ENCODE measurements around the gene PTPRN2. TPM values are rescaled to one million over a fixed set of nuclear protein-coding genes. Genes with fewer than 3 reads are reported as not detected.

PTPRN2 gene
- polyA plus RNA-seq, 1 experiment = 0.02 TPM

GRCh38 chr7:158389514-158390425 is 197.9 kb downstream of the PTPRN2 start:
- ChIA-PET POLR2A (no interaction called here), CTCF (no interaction called here)
- no peak overlapping the region for H3K4me3 ChIP-seq (ENCODE audit: low read depth, low read length)
- no peak for DNase-seq (ENCODE audit: low read depth, low spot score)
- no peak for TF ChIP-seq CTCF (IDR thresholded peaks at IDR 0.05; ENCODE audit: low read depth, low read length)
- H3K9me3 ChIP-seq (ENCODE audit: control insufficient read depth, insufficient read depth, low read length) = peaks cover 94% of the 10 kb centered on the region
- H3K27ac ChIP-seq (ENCODE audit: low read depth, low read length) = no peak overlapping the region
- no peaks in the 10 kb centered on the region for H3K27me3 ChIP-seq (ENCODE audit: control insufficient read depth, insufficient read depth, low read length)

GRCh38 chr7:158388928-158389327 is 198.7 kb downstream of the PTPRN2 start:
- no peak for DNase-seq (ENCODE audit: low read depth, low spot score)
- ChIA-PET POLR2A (no interaction called here), CTCF (no interaction called here)
- Histone ChIP-seq H3K27ac (ENCODE audit: low read depth, low read length) (no peak overlapping the region), H3K4me3 (ENCODE audit: low read depth, low read length) (no peak overlapping the region), H3K27me3 (ENCODE audit: control insufficient read depth, insufficient read depth, low read length) (no peaks in the 10 kb centered on the region), H3K9me3 (ENCODE audit: control insufficient read depth, insufficient read depth, low read length) (peaks cover 92% of the 10 kb centered on the region)
- TF ChIP-seq CTCF (IDR thresholded peaks at IDR 0.05; ENCODE audit: low read depth, low read length) = no peak

GRCh38 chr7:158388072-158388471 is 199.6 kb downstream of the PTPRN2 start:
- H3K27me3 ChIP-seq (ENCODE audit: control insufficient read depth, insufficient read depth, low read length) = no peaks in the 10 kb centered on the region
- H3K9me3 ChIP-seq (ENCODE audit: control insufficient read depth, insufficient read depth, low read length) = peaks cover 85% of the 10 kb centered on the region
- TF ChIP-seq CTCF (IDR thresholded peaks at IDR 0.05; ENCODE audit: low read depth, low read length) = no peak
- no peak for DNase-seq (ENCODE audit: low read depth, low spot score)
- CTCF ChIA-PET = no interaction called here
- POLR2A ChIA-PET = no interaction called here
- no peak overlapping the region for H3K4me3 ChIP-seq (ENCODE audit: low read depth, low read length)
- H3K27ac ChIP-seq (ENCODE audit: low read depth, low read length) = no peak overlapping the region

- ChIA-PET POLR2A (no interaction called here), CTCF (no interaction called here)
- no peak for TF ChIP-seq CTCF (IDR thresholded peaks at IDR 0.05; ENCODE audit: low read depth, low read length)
- Histone ChIP-seq H3K27ac (ENCODE audit: low read depth, low read length) (no peak overlapping the region), H3K27me3 (ENCODE audit: control insufficient read depth, insufficient read depth, low read length) (no peaks in the 10 kb centered on the region), H3K4me3 (ENCODE audit: low read depth, low read length) (no peak overlapping the region), H3K9me3 (ENCODE audit: control insufficient read depth, insufficient read depth, low read length) (peaks cover 81% of the 10 kb centered on the region)
- no peak for DNase-seq (ENCODE audit: low read depth, low spot score)
Measured at GRCh38 chr7:158387546-158387891, 200.1 kb downstream of the PTPRN2 start.

GRCh38 chr7:158386866-158387545 is 200.6 kb downstream of the PTPRN2 start:
- ChIA-PET CTCF (no interaction called here), POLR2A (no interaction called here)
- TF ChIP-seq CTCF (IDR thresholded peaks at IDR 0.05; ENCODE audit: low read depth, low read length) = no peak
- Histone ChIP-seq H3K27ac (ENCODE audit: low read depth, low read length) (no peak overlapping the region), H3K9me3 (ENCODE audit: control insufficient read depth, insufficient read depth, low read length) (peaks cover 81% of the 10 kb centered on the region), H3K4me3 (ENCODE audit: low read depth, low read length) (no peak overlapping the region), H3K27me3 (ENCODE audit: control insufficient read depth, insufficient read depth, low read length) (no peaks in the 10 kb centered on the region)
- DNase-seq (ENCODE audit: low read depth, low spot score) = no peak
